ENCODE data around the gene PYGM.

The PYGM gene

DNA sequence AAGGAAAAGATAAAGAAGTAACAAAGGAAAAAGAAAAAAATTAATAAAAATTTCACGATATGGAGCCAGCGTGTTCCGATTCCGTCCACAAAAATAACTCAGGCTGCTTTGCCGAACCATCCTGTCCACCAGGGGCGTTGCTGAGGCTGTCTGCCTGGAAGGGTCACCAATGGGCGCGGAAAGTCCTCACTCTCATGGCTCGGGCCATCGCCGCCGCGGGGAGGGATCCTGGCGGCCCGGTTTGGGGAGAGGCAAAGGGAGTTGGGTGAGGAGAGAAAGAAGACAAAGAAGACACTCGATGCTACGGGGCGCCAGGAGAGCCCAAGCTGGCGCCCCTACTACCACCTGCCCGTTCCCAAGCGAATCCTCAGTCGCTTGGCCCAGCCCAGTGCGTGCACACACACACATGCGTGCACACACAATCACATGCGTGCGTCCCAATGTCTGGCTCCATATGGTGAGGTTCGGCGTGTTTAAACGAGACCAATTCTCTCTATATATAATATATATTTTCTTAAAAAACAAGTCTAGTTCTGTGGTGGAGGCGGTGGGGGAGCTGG, 5.6 kb upstream of the PYGM start:
- Histone ChIP-seq H3K9ac (ENCODE audit: low read length) (no peak overlapping the region), H3K27me3 (replicated peaks; ENCODE audit: control insufficient read depth, insufficient read depth, low read length) (no peaks in the 10 kb centered on the region), H3K9me3 (ENCODE audit: control insufficient read depth, low read length) (no peaks in the 10 kb centered on the region), H3K36me3 (ENCODE audit: control insufficient read depth, insufficient read depth, low read length, severe bottlenecking) (peaks cover 72% of the 10 kb centered on the region), H3K4me3 (ENCODE audit: low read length) (no peak overlapping the region), H3K4me1 (ENCODE audit: control insufficient read depth, insufficient read depth, low read length) (peaks cover 33% of the 10 kb centered on the region)
- DNase-seq (ENCODE audit: low read depth), result no peak

DNA sequence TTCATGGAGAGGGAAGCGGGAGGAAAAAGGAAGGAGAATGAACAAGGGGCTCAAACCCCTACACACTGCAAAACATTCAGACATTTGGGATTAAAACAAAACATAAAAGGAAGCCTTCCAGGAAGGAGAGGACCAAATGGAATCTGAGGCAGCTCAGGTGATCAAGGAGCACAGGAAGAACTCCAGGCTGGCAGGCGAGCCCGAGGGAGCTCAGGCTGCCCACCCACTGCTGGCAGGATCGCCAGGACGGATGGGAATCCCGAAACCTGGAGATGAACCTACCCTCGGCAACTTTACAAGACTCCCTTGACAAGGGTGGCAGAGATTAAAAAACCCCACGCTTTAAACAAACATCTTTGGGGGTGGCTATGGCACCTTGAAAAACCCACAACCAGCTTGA, 5.0 kb upstream of the PYGM start:
- H3K27me3 ChIP-seq (replicated peaks; ENCODE audit: control insufficient read depth, insufficient read depth, low read length), result no peaks in the 10 kb centered on the region
- H3K4me3 ChIP-seq (ENCODE audit: low read length), result no peak overlapping the region
- H3K9me3 ChIP-seq (ENCODE audit: control insufficient read depth, low read length), result no peaks in the 10 kb centered on the region
- H3K9ac ChIP-seq (ENCODE audit: low read length), result no peak overlapping the region
- H3K4me1 ChIP-seq (ENCODE audit: control insufficient read depth, insufficient read depth, low read length), result peaks cover 39% of the 10 kb centered on the region
- H3K36me3 ChIP-seq (ENCODE audit: control insufficient read depth, insufficient read depth, low read length, severe bottlenecking), result peaks cover 66% of the 10 kb centered on the region
- DNase-seq (ENCODE audit: low read depth), result no peak

DNA sequence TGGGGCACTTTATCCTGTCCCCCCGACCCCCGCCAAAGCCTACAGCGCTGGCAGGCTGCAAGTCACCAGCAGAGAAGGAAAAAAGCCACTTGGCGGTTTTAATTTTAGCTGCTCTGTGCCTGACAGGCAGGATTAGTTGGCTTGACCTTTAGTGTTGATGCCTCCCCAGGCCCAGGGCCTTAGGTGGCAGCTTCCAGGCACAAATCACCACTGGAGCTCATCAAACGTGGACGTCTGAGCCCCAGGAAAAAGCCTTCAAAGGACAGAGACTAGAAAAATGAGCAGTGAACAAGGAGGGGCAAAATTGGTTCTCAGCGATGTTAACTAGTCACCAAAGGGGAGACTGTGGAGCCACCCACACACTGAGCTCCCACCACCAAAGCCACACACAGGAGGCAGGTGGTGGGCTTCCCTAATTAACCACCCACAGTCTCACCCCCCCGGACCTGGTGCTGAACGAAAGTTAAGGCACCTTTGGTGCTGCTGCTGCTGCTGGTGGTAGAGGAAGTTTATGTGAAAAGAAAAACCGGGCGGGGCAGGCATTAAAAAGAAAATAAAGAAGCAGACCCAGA, 4.4 kb upstream of the PYGM start:
- H3K36me3 ChIP-seq (ENCODE audit: control insufficient read depth, insufficient read depth, low read length, severe bottlenecking), result peaks cover 60% of the 10 kb centered on the region
- H3K9me3 ChIP-seq (ENCODE audit: control insufficient read depth, low read length), result no peaks in the 10 kb centered on the region

DNA sequence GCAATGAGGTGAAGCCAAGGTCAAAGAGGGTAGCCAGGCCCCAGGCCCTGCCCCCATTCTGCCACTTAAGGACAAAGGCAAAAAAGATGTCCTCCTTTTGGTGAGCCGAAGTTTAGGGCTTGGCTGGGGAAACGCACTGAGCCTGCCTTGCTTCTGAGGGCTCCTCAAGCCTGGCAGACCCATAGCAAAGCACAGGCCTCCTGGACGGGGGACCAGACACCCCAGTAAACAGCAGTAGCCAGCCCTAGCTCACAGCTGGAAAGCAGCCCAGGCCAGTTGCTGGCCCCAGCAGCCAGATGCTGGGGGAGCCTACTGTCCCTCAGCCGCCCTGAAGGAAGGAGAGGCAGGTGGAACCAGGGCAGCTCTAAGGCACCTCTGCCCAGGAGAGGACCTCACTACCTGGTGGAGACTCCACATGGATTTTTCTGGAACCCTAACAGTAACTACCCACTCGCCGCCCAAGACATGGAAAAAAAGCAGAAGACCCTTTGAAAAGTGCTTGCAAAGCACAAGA, 3.8 kb upstream of the PYGM start:
- H3K9ac ChIP-seq (ENCODE audit: low read length), result peak overlapping the region; percentile 33
- peaks cover 45% of the 10 kb centered on the region for H3K4me1 ChIP-seq (ENCODE audit: control insufficient read depth, insufficient read depth, low read length)
- peaks cover 54% of the 10 kb centered on the region for H3K36me3 ChIP-seq (ENCODE audit: control insufficient read depth, insufficient read depth, low read length, severe bottlenecking)
- no peaks in the 10 kb centered on the region for H3K27me3 ChIP-seq (replicated peaks; ENCODE audit: control insufficient read depth, insufficient read depth, low read length)
- no peak overlapping the region for H3K4me3 ChIP-seq (ENCODE audit: low read length)
- no peak for DNase-seq (ENCODE audit: low read depth)
- H3K9me3 ChIP-seq (ENCODE audit: control insufficient read depth, low read length), result no peaks in the 10 kb centered on the region

More for the DNA sequence above, 4.4 kb upstream of the PYGM start:
- Histone ChIP-seq H3K4me1 (ENCODE audit: control insufficient read depth, insufficient read depth, low read length) (peaks cover 45% of the 10 kb centered on the region), H3K27me3 (replicated peaks; ENCODE audit: control insufficient read depth, insufficient read depth, low read length) (no peaks in the 10 kb centered on the region), H3K9ac (ENCODE audit: low read length) (peak overlapping the region; percentile 33), H3K4me3 (ENCODE audit: low read length) (no peak overlapping the region)
- DNase-seq (ENCODE audit: low read depth), result no peak

DNA sequence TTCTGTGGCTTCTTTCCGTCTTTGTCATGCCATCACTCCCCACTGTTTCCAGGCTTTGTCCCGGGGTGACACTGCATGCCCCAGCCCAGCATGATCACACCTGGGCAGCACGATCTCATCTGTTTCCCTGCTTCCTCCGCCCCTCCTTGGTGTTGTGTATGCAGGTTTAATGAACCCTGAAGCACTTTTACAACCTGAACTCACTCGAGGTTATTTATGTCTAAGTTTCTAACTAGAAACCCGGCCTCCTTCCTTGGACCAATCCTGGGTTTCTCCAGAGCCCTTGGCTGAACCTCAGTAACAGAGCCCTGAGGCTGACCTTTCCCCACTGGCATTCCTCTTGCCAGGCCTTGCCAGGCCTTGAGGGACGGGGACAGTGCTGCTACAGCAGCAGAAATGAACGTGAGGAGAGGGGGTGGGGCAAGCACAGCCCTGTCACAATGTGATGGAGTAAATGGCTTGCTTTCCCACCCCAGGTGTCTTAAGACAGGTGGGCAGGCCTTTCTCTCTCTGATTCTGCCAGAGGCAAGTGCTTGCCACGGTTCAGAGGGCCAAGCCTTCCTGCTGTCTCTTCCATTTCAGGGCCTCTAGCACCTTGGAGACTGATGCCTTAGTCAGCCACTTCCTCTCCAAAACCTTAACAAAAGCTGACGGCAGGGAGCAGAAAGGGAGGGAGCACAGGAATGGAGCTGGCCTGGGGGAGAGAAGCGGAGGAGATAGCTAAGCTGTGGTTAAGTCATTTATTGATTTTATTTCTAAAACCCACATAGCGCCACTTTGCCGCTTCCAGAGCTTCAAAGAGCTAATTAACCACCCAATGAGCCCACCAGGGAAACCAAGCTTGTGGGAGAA, 3.1 kb upstream of the PYGM start:
- Histone ChIP-seq H3K36me3 (ENCODE audit: control insufficient read depth, insufficient read depth, low read length, severe bottlenecking) (peaks cover 48% of the 10 kb centered on the region), H3K27me3 (replicated peaks; ENCODE audit: control insufficient read depth, insufficient read depth, low read length) (no peaks in the 10 kb centered on the region), H3K9ac (ENCODE audit: low read length) (peak overlapping the region; percentile 33), H3K4me3 (ENCODE audit: low read length) (no peak overlapping the region), H3K9me3 (ENCODE audit: control insufficient read depth, low read length) (no peaks in the 10 kb centered on the region), H3K4me1 (ENCODE audit: control insufficient read depth, insufficient read depth, low read length) (peaks cover 45% of the 10 kb centered on the region)
- DNase-seq (ENCODE audit: low read depth), result no peak

DNA sequence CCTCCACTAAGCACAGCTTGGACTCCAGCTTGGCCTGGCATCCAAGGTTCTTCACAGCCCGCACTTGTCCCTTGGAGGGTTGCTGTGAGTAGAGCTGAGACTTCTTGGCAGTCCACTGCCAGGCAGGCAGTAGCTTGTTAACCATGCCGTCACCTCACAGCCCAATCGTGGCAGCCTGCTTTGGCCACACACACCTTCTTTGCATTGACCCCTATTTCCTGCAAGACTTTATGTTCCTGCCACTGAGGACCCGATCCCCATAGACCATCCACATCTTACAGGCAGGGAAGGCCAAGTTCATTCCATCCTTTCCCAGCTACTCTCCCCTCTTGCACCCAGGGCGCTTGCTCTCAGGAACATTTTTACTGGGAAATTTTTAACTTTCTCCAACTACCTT, 2.5 kb upstream of the PYGM start:
- H3K4me1 ChIP-seq (ENCODE audit: control insufficient read depth, insufficient read depth, low read length), result peaks cover 45% of the 10 kb centered on the region
- H3K27me3 ChIP-seq (replicated peaks; ENCODE audit: control insufficient read depth, insufficient read depth, low read length), result no peaks in the 10 kb centered on the region
- peak overlapping the region; percentile 25 for H3K9ac ChIP-seq (ENCODE audit: low read length)
- no peak for DNase-seq (ENCODE audit: low read depth)
- H3K9me3 ChIP-seq (ENCODE audit: control insufficient read depth, low read length), result no peaks in the 10 kb centered on the region
- no peak overlapping the region for H3K4me3 ChIP-seq (ENCODE audit: low read length)
- H3K36me3 ChIP-seq (ENCODE audit: control insufficient read depth, insufficient read depth, low read length, severe bottlenecking), result peaks cover 41% of the 10 kb centered on the region

DNA sequence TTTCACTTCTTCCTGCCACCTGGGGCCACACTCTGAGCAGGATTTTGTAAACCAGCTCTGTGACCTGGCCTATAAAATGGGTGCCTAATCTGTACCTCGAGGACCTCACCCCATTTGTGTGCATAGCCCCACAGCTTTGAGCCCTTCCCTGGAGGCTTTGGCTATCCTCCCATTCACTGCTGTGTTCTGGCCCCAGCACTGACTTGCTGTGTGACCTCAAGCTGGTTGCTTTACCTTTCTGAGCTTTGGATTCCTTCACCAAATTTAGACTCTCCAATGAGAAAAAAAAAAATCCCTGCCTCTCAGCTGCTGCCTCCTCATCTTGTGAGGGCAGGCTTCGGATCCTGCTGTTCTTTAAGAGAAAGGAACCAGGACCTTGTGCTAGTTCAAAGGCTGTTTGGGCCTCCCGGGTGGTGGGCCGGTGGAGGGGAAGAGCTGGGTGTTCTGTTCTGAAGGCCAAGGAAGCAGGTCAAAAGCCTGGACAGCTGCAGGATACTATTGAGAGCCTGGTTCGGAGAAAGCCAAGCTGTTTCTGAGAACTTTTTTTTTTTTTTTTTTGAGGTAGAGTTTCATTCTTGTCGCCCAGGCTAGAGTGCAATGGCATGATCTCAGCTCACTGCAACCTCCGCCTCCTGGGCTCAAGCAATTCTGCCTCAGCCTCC, 1.1 kb upstream of the PYGM start:
- H3K4me3 ChIP-seq (ENCODE audit: low read length), result no peak overlapping the region
- peak overlapping the region; percentile 78 for H3K9ac ChIP-seq (ENCODE audit: low read length)
- H3K4me1 ChIP-seq (ENCODE audit: control insufficient read depth, insufficient read depth, low read length), result peaks cover 45% of the 10 kb centered on the region
- no peak for DNase-seq (ENCODE audit: low read depth)
- no peaks in the 10 kb centered on the region for H3K9me3 ChIP-seq (ENCODE audit: control insufficient read depth, low read length)
- H3K36me3 ChIP-seq (ENCODE audit: control insufficient read depth, insufficient read depth, low read length, severe bottlenecking), result peaks cover 32% of the 10 kb centered on the region
- H3K27me3 ChIP-seq (replicated peaks; ENCODE audit: control insufficient read depth, insufficient read depth, low read length), result no peaks in the 10 kb centered on the region

DNA sequence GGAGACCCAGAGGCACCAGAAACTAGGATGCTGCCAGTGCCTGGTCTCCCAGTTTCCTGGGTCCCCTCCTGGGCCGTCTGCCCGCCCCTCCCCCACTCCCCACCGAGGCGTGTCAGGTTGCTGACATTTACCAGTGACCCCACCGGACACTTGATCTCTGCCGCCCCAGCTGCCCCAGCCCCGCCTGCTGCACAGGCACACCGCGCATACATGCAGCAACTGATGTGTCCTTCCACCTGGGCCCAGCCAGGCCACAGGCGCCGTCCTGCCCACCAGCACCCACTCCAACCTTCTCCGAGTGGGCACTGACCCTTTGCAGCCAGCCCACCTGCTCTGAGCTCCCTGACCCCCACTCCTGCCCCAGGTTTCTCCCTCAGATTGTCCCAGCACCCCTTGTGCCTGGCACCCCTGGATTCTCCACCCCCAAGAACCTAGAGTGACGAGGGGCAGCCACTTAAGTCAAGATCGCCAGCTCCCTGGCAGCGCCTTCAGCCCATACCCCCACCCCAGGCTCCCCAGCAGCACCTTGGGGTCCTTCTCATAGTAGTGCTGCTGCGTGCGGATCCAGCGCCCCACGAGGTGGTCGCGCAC, 548 bp downstream of the PYGM start:
- peak overlapping the region; percentile 78 for H3K9ac ChIP-seq (ENCODE audit: low read length)
- peaks cover 45% of the 10 kb centered on the region for H3K4me1 ChIP-seq (ENCODE audit: control insufficient read depth, insufficient read depth, low read length)
- peaks cover 17% of the 10 kb centered on the region for H3K36me3 ChIP-seq (ENCODE audit: control insufficient read depth, insufficient read depth, low read length, severe bottlenecking)
- no peaks in the 10 kb centered on the region for H3K27me3 ChIP-seq (replicated peaks; ENCODE audit: control insufficient read depth, insufficient read depth, low read length)
- no peak for DNase-seq (ENCODE audit: low read depth)
- no peaks in the 10 kb centered on the region for H3K9me3 ChIP-seq (ENCODE audit: control insufficient read depth, low read length)
- H3K4me3 ChIP-seq (ENCODE audit: low read length), result peak overlapping the region; percentile 56

DNA sequence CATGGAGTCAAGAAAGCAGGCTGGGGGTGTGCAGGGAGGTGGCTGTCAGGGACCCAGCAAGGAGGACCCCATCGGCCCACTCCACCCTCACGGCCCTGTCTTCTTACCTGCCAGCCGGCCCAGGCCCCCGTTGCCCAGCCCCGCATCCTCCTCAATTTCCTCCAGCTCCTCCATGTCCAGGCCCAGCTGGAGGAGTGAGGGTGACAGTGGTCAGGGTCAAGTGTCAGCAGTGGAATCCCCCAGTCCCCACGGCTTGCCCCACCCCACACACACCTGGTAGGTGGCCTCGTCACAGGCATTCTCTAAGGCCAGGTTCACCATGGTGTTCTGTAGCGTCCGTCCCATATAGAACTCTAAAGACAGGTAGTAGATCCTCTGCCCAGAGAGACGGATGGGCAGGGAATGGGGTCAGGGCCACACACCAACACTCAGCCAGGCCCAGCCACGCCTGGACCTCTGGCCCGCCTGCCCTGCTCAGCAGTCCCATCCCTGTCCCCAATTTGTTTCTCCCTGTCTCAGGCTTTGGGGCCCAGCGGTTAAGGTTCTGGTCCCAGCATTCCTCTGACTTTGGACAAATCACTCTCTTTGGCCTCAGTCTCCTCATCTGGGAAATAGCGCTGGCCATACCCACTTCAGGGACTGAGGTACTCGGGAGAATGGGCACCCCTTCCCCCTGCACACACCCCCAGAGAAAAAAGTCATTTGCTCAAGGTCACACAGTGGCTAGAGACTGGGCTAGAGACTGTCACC, 1.3 kb downstream of the PYGM start:
- Histone ChIP-seq H3K9ac (ENCODE audit: low read length) (no peak overlapping the region), H3K4me1 (ENCODE audit: control insufficient read depth, insufficient read depth, low read length) (peaks cover 37% of the 10 kb centered on the region), H3K27me3 (replicated peaks; ENCODE audit: control insufficient read depth, insufficient read depth, low read length) (no peaks in the 10 kb centered on the region), H3K4me3 (ENCODE audit: low read length) (no peak overlapping the region), H3K36me3 (ENCODE audit: control insufficient read depth, insufficient read depth, low read length, severe bottlenecking) (peaks cover 10% of the 10 kb centered on the region), H3K9me3 (ENCODE audit: control insufficient read depth, low read length) (no peaks in the 10 kb centered on the region)
- DNase-seq (ENCODE audit: low read depth), result no peak

DNA sequence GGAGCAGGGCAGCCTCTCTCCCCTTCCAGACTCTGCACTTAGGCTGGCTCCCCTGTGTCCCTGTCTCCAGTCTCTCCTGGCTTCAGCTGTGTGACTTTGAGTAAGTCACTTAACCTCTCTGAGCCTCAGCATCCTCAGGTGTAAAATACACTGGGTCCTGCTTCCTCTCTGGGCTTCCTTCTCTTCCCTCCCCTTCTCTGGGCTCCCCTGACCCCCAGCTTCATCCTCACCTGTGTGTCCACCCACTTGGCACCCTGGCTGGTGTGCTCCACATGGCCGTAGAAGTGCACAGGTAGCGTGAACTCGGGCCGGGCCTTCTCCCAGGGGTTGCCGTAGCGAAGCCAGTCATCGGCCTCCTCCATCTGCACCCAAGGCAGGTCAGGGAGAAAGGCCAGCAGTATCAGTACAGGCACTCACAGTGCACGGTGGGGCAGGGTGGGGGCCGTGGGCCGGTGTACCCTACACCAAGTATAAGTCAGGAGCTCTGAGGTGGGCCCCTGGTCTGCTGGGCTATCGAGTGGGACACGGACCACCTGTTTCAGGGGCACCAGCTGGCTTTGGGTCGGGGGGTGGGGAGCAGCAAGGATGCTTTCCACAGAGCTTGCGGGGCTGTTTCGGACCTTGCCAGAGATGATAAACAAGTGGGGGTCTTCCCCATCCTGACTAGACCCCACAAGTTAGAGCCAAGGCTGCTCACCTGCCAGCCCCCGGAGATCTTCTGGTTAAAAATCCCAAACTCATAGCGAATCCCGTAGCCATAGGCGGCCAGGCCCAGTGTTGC, 2.0 kb downstream of the PYGM start:
- H3K27me3 ChIP-seq (replicated peaks; ENCODE audit: control insufficient read depth, insufficient read depth, low read length), result no peaks in the 10 kb centered on the region
- no peak for DNase-seq (ENCODE audit: low read depth)

More for the DNA sequence above, 2.0 kb downstream of the PYGM start:
- Histone ChIP-seq H3K36me3 (ENCODE audit: control insufficient read depth, insufficient read depth, low read length, severe bottlenecking) (peaks cover 2% of the 10 kb centered on the region), H3K9ac (ENCODE audit: low read length) (no peak overlapping the region), H3K9me3 (ENCODE audit: control insufficient read depth, low read length) (no peaks in the 10 kb centered on the region), H3K4me1 (ENCODE audit: control insufficient read depth, insufficient read depth, low read length) (peaks cover 30% of the 10 kb centered on the region), H3K4me3 (ENCODE audit: low read length) (no peak overlapping the region)

Measured in adipocyte (in vitro differentiated cells).